Activated gamma-delta T cell (primary cell): Measurements from ENCODE around the gene IRF6.

ENCODE experiments used
- DNase-seq: peaks from one replicate; lab custom pipeline; 2025; lab: John Stamatoyannopoulos, UW

Gene IRF6

DNA sequence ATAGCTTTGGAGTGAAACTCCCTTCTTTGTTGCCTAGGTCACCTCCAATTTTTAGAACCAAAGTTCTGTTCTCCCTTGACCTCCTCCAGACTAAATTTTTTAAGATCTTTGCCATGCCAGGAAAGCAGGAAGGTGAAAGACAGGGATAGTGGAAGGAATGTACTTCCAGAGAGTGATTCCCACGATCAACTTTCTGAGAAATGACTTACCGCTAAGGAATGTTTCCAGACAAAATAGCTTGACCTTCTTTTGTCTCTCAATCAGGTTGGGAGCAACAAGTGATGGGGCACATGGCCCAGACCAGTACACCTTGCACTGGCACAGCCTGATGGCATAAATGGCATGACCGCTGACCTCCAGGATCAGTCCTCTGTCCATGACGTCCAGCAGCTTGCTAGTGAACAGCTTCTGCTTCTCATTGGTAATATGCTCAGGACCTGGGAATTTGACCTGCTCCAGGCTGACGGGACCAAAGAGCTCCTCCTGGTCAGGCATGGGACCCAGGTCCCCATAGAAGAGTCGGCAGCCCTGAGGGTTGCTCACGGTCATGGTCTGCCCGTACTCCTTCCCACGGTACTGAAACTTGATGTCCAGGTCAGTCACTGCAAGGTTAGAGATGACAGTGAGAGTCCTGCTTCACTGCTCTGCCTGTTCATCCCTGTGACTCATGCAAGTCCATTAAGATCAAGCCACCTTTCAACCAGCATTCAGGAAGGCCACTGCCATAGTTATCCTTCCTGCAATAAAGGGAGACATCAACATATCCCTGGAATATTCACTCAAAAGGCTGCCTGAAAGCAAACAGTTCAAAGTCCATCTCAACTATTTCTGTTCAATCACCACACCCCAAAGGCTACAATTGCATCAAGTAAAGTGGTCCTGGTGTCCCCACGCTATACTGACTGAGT, 15.4 kb downstream of the IRF6 start:
- DNase-seq: no peak

DNA sequence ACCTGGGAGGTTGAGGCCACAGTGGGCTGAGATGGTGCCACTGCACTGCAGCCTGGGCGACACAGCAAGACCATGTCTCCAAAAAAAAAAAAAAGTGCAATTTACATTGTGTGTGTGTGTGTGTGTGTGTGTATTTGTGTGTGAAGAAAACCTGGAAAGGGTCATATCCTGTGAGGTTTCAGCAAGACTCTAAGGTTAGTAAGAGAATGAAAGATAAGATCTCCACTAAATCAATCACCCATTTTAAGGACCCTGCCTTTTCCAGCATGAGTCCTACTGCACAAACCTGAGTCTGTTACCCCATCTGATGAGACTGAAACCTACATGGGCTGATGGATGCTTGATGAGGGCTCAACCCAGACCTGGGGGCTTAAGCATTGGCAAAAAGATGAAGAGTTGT, 16.7 kb downstream of the IRF6 start:
- no peak for DNase-seq

DNA sequence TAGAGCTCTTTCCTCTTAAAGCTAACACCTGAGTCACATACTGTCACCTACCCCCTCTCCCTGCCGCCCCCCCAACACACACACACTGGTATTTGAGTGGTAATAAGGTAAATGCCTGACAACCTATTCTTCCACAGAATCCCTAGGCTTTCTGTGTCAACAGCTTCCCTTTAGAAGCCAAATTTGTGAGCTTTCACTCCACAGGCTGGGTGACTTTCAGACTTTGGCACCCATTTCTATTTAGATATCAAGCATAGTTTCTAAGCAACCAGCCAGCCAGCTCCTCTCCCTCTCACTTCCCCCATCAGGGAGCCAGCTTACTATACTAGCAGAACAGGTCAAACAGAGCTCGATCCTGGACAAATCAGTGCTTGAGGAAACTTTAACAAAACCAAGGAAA, 18.4 kb downstream of the IRF6 start:
- DNase-seq: no peak

DNA sequence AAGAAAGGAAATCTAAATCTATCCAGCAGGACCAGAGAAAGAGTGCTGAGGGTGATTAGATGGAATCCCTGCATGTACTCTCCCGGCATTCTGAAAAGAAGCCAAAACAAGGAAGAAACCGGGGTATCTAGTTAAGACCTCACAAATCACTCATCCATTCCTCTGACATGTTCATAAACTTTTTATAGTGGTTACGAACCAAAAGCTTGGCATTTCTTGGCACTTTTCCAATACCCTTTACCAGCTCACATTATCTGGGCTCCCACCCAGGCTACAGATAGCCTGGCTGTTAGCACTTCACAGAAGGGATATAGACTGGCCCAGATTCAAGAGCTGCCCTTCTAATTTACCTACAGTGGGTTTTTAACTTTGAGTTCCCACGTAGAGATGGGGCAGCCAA, 19.8 kb downstream of the IRF6 start:
- no peak for DNase-seq

DNA sequence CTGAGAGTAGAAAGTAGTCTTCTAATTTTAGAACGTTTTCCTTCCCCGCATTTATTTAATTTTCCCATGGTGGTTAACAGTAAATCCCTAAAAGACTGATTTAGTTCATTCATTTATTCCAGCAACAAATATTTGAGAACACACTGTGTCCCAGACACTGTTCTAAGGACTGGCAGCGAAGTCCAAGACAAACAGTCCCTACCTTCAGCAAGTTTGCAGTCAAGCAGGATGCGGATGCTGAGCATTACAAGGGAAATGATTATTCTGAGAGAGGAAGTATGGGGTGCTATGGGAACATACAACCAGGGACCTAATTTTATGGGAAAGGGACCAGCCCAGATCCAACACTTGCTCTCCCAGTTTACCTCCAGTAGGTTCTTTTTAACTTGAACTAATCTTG, 20.4 kb downstream of the IRF6 start:
- no peak for DNase-seq

DNA sequence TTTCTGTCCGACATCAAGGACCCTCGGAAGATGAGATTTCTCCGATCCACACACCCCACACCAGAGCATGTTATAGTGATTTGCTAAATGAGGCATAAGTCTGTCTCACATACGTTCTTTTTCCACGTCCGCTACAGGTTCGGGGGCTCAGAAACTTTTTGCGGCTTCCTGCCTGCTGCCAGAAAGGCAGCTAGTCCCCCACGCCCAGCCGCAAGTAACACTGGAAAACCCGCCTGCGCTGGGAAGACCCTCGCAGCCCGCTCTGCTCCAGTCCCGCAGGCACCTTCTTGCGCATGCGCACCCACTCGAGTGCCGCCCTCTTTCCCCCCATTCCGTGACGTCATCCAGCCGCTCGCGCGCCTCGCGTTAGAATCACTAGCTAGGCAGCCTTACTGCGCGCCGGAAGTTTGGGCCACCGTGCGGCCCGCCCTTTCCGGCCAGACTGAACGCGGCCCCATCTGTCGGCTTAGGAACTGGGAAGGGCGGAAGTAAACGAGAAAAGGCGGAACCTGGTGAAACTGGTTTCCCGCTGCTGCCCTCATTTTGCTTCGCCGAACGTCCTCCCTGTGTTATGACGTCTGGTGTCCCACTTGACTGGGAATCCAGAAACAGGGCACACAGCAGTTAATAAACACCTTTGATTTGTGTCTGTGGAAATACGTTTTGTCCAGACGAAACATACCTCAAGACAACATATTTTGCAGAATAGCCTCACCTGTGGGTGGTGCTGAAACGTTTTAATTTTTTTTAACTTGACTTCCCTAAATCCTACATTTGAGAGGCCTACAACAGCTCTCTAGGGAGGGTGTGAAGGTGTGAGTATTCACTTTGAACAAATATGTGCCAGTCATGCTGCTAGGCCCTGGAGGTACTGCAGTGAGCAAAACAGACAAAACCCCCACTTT, 21.4 kb downstream of the IRF6 start, which contains the start of gene C1orf74:
C1orf74 (minus strand) TSS at position 295 of the 905 bp plus-strand sequence. CDS start 925 bp downstream, outside the sequence.
- peak; percentile 98 for DNase-seq

DNA sequence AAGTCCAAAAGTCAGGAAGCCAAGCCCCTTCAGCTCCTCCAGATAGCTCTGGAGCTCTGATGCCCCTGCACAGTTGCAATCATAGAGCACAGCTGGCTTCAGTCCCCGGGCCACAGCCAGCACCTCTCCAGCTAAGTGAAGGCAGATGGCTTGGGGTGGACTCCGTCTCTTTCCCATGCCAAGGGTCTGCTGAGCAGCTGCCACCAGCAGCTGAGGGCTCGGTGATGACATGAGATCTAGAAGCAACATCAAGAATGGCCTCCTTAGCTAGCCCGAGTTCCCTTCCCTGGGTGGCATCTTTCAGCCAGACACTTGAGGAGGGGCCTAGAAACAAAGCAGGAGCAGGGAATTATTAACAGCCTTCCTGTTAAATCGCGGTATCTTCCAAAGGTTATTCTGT, 22.6 kb downstream of the IRF6 start:
- no peak for DNase-seq

DNA sequence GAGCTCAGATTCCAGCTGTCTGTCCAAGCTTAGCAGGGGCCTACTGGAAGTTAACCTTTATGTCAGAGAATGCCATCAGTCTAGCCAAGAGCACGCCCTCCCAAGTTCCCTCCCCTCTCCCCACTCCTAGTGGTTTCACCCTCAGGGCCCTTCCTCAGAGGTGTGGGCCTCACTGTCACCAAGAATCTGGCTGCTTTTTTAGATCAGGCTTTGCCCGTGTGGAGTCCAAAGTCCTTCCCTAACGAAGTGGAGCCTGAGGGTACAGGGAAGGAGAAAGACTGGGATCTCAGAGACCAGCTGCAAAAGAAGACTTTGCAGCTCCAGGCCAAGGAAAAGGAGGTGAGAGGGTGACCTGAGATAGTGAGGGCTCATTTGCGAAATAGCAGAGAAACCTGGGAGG, 25.7 kb downstream of the IRF6 start:
- DNase-seq: no peak

DNA sequence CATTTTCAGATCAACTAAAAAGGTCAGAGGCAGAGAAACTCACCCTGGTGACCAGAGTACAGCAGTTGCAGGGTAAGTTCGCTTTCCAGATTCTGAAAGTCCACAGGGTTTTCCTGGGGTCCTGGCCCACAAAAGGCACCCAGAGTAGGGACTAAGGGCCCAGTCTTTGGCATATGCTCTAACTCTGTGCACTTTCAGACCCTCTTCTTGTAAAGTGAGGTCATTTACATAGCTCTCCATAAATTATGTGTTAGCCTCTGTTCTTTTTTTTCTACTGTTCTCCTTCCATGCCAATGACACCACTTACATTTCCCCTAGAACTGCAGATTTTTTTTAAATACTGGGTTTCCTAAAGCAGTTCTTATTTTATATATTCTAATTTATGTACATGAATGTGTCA, 27.8 kb downstream of the IRF6 start:
- no peak for DNase-seq

DNA sequence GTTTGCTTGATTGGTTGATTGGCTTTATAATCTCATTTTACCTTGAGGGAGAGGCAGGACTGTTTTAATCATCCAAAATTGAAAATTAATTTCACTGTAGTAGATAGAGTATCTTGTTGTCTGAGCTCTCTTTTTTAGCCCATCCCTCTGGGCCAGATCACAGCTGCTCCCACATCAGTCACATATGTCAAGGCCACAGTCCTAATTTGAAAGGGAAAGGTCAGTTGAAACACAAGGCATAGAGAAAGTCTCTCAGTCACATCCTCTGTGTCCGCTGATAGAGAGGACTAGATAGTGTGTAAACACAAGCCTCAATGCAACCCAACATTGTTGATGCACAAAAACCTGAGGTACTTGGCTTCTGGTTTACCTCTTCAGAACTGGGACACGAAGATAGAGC, 28.4 kb downstream of the IRF6 start:
- no peak for DNase-seq

DNA sequence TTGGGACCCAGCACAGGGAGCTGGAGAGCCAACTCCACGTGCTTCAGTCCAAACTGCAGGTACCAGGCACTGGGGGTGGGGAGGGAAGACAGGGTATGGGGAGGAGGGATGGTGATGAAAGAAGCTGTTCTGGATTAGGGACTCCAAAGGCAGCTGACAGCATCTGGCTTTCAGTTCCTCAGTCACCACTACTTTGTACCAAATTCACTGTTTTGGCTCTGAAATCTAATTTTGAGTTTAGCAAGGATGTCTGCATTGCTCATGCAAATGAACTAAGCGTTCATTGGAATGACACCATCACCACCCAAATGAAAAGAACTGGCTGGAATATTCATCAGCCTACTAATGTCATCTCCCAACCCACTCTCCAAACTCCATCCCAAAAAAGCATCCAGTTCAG, 30.3 kb downstream of the IRF6 start:
- DNase-seq: no peak

DNA sequence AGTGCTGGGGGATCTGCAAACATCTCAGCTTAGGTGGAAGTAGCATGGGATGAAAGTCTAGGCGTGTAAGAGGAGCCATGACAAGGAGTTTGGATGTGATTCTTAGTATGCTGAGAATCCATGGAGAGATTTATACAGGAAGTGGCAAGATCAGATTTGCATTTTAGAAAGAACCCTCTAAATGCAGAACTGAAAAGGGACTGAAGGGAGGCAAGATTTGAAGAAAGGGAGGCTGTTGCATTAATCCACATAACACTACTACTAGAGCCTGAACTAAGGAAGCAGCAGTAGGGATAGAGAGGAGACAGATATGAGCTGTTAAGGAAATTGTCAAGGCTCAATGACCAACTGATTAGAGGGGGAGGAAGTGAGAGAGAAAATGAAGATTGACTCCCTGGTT, 31.4 kb downstream of the IRF6 start:
- DNase-seq: no peak

DNA sequence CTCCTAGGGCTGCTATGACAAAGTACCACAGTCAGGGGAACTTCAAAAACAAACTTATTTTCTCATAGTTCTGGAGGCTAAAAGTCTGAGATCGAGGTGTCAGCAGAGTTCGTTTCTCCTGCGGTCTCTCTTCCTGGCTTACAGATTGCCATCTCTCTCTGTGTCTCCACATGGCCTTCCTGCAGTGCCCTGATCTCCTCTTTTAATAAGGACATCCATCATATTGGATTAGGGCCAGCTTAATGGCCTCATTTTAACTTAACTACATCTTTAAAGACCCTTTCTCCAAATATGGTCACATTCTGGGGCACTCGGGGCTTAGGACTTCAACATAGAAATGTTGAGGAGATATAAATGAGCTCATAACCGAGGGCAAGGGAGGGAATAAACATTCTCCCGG, 33.8 kb downstream of the IRF6 start:
- no peak for DNase-seq

DNA sequence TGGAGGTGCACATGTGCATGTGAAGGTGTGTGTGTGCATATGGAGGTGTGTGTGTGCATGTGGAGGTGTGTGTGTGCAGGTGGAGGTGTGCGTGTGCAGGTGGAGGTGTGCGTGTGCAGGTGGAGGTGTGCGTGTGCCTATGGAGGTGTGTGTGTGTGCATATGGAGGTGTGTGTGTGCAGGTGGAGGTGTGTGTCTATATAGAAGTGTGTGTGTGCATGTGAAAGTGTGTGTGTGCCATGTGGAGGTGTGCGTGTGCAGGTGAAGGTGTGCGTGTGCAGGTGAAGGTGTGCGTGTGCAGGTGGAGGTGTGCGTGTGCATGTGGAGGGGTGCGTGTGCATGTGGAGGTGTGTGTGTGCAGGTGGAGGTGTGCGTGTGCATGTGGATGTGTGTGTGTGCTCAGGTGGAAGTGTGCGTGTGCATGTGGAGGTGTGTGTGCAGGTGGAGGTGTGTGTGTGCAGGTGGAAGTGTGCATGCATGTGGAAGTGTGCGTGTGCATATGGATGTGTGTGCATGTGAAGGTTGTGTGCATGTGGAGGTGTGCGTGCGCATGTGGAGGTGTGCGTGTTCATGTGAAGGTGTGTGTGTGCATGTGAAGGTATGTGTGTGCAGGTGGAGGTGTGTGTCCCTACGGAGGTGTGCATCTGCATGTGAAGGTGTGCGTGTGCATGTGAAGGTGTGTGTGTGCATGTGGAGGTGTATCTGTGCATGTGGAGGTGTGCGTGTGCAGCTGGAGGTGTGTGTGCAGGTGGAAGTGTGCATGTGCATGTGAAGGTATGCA, 35.1 kb downstream of the IRF6 start:
- no peak for DNase-seq

DNA sequence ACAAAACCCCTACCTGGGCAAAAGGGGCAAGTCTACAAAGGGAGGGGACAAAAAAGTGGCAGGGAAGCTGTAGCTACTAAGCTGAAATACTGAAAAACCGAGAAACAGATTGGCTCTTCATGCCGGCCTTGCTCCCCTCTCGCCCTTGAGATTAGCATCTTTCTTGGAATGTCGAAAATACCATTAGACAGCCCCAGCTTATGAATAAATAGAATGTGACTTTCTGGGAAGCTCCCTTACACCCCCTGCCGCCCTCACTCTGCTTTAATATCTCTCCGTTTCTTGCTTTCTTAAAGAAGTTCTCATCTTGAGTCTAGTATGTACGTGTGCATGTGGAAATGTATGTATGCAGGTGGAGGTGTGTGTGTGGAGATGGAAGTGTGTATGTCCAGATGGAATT, 36.0 kb downstream of the IRF6 start:
- DNase-seq: no peak

DNA sequence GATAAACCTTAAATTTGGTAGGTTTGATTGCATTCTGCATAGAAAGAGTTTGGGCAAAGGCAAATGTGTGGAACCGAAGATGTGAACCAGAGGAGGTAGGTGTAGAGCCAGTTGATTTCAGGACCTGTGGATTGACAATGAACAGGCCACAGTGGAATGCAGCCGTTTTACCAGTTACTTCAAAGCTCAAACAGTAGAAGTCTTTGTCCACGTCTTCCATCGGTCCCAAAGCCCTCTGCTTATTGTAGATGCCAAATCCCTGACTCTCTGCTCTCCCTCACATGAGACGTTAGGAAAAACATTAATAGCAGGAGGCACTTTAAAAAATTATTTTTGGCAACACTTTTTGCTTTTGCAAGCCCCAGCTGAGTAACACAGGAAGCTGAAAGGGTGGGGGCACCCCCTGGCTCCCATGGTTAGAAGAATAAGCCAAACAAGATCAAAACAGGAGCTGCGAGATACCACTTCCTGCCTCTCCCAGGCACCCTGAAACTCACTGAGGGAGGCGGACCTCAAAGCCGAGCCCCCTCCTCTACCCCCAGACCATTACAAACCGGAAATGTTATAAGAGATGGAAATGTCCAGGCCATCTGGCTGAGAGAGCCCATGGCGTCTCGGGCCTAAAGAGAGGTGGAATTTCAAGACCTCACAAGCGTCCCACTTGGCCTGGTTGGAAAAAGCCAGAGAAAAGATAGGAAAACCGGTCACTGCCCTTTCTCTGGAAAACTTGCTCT, 36.6 kb downstream of the IRF6 start:
- no peak for DNase-seq

DNA sequence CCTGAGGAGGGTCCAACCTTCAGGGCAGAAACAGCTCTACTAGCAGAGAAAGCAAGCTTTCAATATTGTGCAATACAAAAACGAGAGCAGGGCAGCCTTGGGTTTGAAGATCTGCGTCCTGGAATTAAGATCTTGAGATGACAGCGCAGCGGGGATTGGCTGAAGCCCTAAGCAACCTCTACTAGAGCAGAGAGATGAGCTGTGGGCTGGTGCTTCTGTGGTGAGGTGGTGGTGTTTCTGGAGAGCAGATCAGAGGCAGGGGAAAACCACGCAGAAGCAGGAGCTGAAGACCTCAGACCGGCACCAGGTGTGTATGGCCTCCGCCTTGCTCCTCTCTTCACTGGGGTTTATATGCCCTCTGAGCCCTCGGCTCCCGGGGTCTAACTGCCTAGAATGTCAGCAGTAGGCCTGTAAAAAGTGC, 37.6 kb downstream of the IRF6 start:
- DNase-seq: no peak

DNA sequence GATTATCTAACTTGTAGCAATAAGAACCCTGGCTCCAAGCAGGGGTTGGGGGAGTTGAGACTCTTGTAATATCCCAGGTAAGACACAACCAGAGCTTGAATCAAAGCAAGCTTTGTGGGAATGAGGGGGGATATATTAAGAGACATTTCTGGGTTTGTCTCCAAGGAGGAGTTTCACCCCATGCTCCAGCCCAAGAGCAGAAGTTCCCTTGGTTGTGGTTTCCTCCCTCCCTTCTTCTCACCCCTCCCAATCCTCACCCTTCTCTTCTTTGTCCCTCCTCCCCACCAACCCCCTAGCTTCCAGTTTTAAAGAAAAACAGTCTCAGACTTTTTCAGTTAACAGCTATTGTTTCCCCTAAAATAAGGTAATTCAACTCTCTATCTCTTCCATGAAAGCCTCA, 38.2 kb downstream of the IRF6 start:
- DNase-seq: no peak

DNA sequence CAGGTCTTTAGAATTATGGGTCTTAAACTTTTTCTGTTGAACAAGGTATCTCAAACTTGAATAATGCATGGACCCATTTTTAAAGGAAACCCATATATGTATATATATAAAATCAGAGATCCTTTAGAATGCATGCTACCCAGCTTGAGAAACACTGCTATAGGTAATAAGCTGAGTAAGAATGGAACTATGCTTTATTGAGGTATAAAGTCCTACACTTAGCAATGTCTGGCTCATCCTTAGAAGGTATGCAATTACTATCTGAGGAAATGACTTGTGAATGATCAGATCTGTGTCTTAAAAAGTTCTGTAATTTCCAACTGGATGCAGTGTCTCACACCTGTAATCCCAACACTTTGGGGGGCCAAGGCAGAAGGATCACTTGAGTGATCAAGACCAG, 38.8 kb downstream of the IRF6 start:
- no peak for DNase-seq

DNA sequence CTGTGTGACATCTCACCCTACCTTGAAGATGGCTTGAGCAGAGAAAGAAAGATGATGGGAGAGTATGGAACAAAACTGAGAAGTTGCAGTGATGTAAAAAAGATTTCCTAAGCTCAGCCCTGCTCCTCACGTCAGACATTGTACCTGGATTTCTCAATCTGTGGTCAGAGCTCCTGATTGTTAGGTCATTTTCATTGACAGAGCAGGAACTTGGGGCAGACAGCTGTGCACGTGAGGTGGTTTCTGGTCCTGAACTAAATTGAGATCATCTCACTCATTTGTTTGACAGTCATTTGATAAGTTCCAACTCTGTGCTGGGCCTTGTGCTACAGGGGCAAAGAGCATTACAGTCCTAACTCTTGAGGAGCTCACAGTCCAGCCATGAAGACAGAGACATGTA, 39.9 kb downstream of the IRF6 start:
- DNase-seq: no peak

DNA sequence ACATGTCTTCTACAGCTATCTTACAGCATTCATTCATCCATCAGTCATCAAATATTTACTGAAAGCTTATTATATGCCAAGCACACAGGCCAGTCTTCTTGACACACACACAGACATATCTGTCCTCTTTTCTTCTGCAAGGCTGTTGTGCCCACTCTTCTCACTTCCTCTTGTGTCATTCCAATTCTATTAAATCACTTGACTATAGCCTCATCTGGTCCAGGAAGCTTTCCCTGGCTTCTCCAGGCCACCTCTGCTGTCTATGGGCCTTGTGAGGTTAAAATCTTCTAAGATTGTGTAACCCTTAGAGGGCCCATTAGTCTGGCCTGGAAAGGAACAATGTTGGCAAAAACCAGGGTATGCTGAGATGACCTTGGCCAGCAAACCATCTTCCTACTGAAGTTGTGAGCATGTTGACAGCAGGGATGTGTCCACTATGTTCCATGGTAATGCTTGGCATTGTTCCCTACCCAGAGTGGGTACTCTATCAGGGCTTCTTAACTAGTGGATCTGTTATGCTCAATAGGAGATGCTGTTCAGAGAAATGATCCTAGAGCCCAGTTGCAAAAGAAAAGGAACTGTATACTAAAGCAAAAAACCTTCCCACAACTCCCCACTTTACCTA, 44.8 kb downstream of the IRF6 start:
- DNase-seq: no peak
